AG09309 (cell line): ENCODE measurements around the gene FETUB.

Experiments used
- DNase-seq: peaks from one replicate; pipeline ENCODE4 v3.0.0-alpha.2; 2010; ENCODE audit warnings: low read depth
- H3K4me3 ChIP-seq: 2 replicates; pipeline ENCODE4 v1.5.1; 2011; ENCODE audit warnings: mild to moderate bottlenecking, low read depth, low read length, moderate library complexity; ENCODE audit not compliant: control insufficient read depth
- CTCF ChIP-seq: IDR thresholded peaks from 2 replicates; pipeline ENCODE4 v1.5.1; 2011; ENCODE audit warnings: mild to moderate bottlenecking, low read depth, low read length, inconsistent platforms; ENCODE audit not compliant: insufficient read depth, control insufficient read depth; ENCODE audit errors: missing control alignments

The FETUB gene

DNA sequence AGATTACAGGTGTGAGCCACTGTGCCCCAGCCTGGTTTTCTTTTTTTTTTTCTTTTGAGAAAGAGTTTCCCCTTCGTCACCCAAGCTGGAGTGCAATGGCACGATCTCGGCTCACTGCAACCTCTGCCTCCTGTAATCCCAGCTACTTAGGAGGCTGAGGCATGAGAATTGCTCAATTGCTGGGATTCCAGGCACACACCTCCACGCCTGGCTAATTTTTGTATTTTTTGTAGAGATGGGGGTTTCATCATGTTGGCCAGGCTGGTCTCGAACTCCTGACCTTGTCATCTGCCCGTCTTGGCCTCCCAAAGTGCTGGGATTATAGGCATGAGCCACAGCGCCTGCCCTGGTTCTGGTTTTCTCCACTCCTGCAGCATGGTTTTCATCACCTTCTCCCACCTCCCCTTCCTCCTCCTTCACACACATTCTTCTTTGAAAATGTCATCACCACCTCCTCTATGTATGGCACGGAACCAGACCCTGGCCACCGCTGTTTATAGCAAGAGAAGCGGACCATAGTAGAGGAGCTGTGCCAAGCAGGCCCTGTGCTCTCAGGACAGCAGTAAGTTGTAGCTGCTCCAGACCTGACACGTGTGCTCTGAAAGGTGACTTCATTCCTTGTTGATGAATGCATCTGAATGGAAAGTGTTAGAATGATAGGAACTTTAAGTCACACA lies 42.0 kb upstream of the FETUB start:
- TF ChIP-seq CTCF: no peak
- DNase-seq: no peak
- no peak overlapping the region for H3K4me3 ChIP-seq

- no peak overlapping the region for H3K4me3 ChIP-seq
- no peak for TF ChIP-seq CTCF
- no peak for DNase-seq
Measured at GRCh38 chr3:186598794-186599141, 41.4 kb upstream of the FETUB start.

DNA sequence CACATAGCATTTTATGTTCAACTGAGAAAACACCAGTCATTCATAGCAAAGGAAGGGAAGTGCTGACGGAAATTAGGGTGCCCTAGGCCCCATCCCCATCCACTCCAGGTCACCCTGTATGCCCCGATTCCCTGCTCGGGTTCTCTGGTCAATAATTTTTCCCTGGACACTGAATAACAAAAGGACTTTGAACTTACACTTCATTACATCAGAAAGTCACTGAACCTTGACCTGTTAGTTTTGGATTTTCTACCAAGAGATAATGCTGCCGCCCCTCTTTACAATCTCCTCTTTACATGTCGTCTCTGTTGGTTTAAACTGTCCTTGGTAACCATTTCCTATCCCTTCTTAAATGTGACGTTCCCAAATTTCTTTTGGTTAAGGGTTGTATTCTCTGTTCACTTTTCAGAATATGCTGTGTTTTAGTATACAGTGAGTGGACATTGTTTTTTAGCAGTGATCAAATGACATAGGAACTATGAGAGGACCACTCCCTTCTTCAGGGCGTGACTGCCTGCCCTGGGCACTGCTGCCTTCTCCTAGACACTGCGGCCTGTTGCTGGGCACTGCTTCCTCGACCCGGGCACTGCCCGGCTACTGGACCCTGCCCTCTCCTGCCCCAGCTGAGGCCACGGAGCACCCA lies 40.9 kb upstream of the FETUB start:
- DNase-seq: no peak
- H3K4me3 ChIP-seq: no peak overlapping the region
- TF ChIP-seq CTCF: no peak

GRCh38 chr3:186599785-186600166 lies 40.4 kb upstream of the FETUB start:
- TF ChIP-seq CTCF: no peak
- H3K4me3 ChIP-seq: no peak overlapping the region
- DNase-seq: no peak

GRCh38 chr3:186600896-186601295 lies 39.3 kb upstream of the FETUB start:
- TF ChIP-seq CTCF: no peak
- no peak for DNase-seq
- no peak overlapping the region for H3K4me3 ChIP-seq

DNA sequence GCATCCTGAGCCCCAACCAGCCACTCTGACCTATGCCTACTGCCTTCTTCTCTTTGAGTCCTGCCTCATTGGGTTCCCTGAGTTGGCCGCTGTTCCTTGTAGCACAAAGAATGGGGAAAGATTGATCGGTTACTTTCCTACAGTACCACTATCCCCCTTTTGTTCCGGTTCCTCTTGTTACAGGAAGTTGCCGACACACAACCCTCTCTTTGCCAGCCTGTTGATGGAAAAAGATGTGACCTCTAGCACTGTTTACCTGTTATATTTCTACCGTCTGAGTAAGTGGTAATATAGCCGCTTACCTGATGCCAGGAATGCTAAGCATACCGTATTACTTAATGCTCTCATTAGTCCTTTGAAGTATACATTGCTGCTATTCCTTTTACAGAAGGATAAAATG lies 37.0 kb upstream of the FETUB start:
- no peak overlapping the region for H3K4me3 ChIP-seq

More for the DNA sequence above, 37.0 kb upstream of the FETUB start:
- no peak for DNase-seq
- TF ChIP-seq CTCF: no peak
